Effector memory CD4-positive, alpha-beta T cell (primary cell): ENCODE measurements around the gene LRCOL1.

Experiments
- DNase-seq, 3 donors: peaks; one replicate each; pipeline ENCODE4 v3.0.0-alpha.2; 2020
- H3K27ac ChIP-seq: 2 replicates; pipeline ENCODE4 v1.7.0; 2013; ENCODE audit warnings: mild to moderate bottlenecking, low read length, moderate library complexity; ENCODE audit not compliant: insufficient read depth, poor library complexity, severe bottlenecking
- H3K27me3 ChIP-seq: replicated peaks from 2 replicates; pipeline ENCODE4 v1.7.0; 2013; ENCODE audit warnings: mild to moderate bottlenecking, low read length; ENCODE audit not compliant: insufficient read depth, control insufficient read depth, poor library complexity, severe bottlenecking
- H3K36me3 ChIP-seq: 2 replicates; pipeline ENCODE4 v1.7.0; 2013; ENCODE audit warnings: mild to moderate bottlenecking, low read length, moderate library complexity; ENCODE audit not compliant: control insufficient read depth, insufficient read depth
- H3K4me1 ChIP-seq: 2 replicates; pipeline ENCODE4 v1.7.0; 2013; ENCODE audit warnings: low read length, mild to moderate bottlenecking; ENCODE audit not compliant: control insufficient read depth, insufficient read depth, poor library complexity, severe bottlenecking
- H3K4me3 ChIP-seq: 2 replicates; pipeline ENCODE4 v1.7.0; 2013; ENCODE audit warnings: low read length, low read depth, mild to moderate bottlenecking; ENCODE audit not compliant: insufficient read depth, poor library complexity, severe bottlenecking
- H3K9me3 ChIP-seq: 2 replicates; pipeline ENCODE4 v1.7.0; 2013; ENCODE audit warnings: mild to moderate bottlenecking, low read length, moderate library complexity; ENCODE audit not compliant: control insufficient read depth

Gene LRCOL1

GRCh38 chr12:132592282-132592970, 18.0 kb downstream of the LRCOL1 start:
- Histone ChIP-seq H3K27ac (no peak overlapping the region), H3K36me3 (no peaks in the 10 kb centered on the region), H3K4me1 (peaks cover 2% of the 10 kb centered on the region), H3K4me3 (no peak overlapping the region), H3K9me3 (no peaks in the 10 kb centered on the region), H3K27me3 (no peaks in the 10 kb centered on the region)
- DNase-seq, result no peak

GRCh38 chr12:132591107-132591935, 19.1 kb downstream of the LRCOL1 start:
- no peak for DNase-seq

GRCh38 chr12:132588821-132589669, 21.3 kb downstream of the LRCOL1 start:
- Histone ChIP-seq H3K27me3 (no peaks in the 10 kb centered on the region), H3K9me3 (no peaks in the 10 kb centered on the region), H3K4me1 (no peaks in the 10 kb centered on the region), H3K36me3 (no peaks in the 10 kb centered on the region), H3K4me3 (no peak overlapping the region), H3K27ac (no peak overlapping the region)
- no peak for DNase-seq

More at GRCh38 chr12:132591107-132591935, 19.1 kb downstream of the LRCOL1 start:
- H3K36me3 ChIP-seq, result no peaks in the 10 kb centered on the region
- H3K27ac ChIP-seq, result no peak overlapping the region
- H3K27me3 ChIP-seq, result no peaks in the 10 kb centered on the region
- H3K9me3 ChIP-seq, result no peaks in the 10 kb centered on the region
- H3K4me1 ChIP-seq, result no peaks in the 10 kb centered on the region
- H3K4me3 ChIP-seq, result no peak overlapping the region

GRCh38 chr12:132588319-132588718, 22.1 kb downstream of the LRCOL1 start:
- H3K4me3 ChIP-seq, result no peak overlapping the region
- no peaks in the 10 kb centered on the region for H3K9me3 ChIP-seq
- no peak for DNase-seq
- H3K27ac ChIP-seq, result no peak overlapping the region
- no peaks in the 10 kb centered on the region for H3K36me3 ChIP-seq
- H3K4me1 ChIP-seq, result no peaks in the 10 kb centered on the region
- no peaks in the 10 kb centered on the region for H3K27me3 ChIP-seq

- no peaks in the 10 kb centered on the region for H3K27me3 ChIP-seq
- H3K36me3 ChIP-seq, result no peaks in the 10 kb centered on the region
- H3K9me3 ChIP-seq, result no peaks in the 10 kb centered on the region
- no peak overlapping the region for H3K4me3 ChIP-seq
- no peak for DNase-seq
- H3K4me1 ChIP-seq, result no peaks in the 10 kb centered on the region
- H3K27ac ChIP-seq, result no peak overlapping the region
These were observed 22.6 kb downstream of the LRCOL1 start for GRCh38 chr12:132587781-132588180.

GRCh38 chr12:132586929-132587328, 23.5 kb downstream of the LRCOL1 start:
- DNase-seq, result no peak
- no peaks in the 10 kb centered on the region for H3K4me1 ChIP-seq
- no peak overlapping the region for H3K4me3 ChIP-seq
- no peak overlapping the region for H3K27ac ChIP-seq
- no peaks in the 10 kb centered on the region for H3K9me3 ChIP-seq
- no peaks in the 10 kb centered on the region for H3K27me3 ChIP-seq
- H3K36me3 ChIP-seq, result no peaks in the 10 kb centered on the region

GRCh38 chr12:132585177-132585576, 25.2 kb downstream of the LRCOL1 start:
- Histone ChIP-seq H3K4me1 (no peaks in the 10 kb centered on the region), H3K36me3 (no peaks in the 10 kb centered on the region), H3K4me3 (no peak overlapping the region), H3K27ac (no peak overlapping the region), H3K27me3 (no peaks in the 10 kb centered on the region), H3K9me3 (no peaks in the 10 kb centered on the region)
- no peak for DNase-seq

- Histone ChIP-seq H3K27ac (no peak overlapping the region), H3K27me3 (no peaks in the 10 kb centered on the region), H3K4me3 (no peak overlapping the region), H3K36me3 (no peaks in the 10 kb centered on the region), H3K4me1 (no peaks in the 10 kb centered on the region), H3K9me3 (no peaks in the 10 kb centered on the region)
- DNase-seq, result no peak
These were observed 26.0 kb downstream of the LRCOL1 start for GRCh38 chr12:132584429-132584828.

- Histone ChIP-seq H3K36me3 (no peaks in the 10 kb centered on the region), H3K27ac (no peak overlapping the region), H3K27me3 (no peaks in the 10 kb centered on the region), H3K4me3 (no peak overlapping the region), H3K4me1 (no peaks in the 10 kb centered on the region), H3K9me3 (no peaks in the 10 kb centered on the region)
- no peak for DNase-seq
These were observed 26.6 kb downstream of the LRCOL1 start for GRCh38 chr12:132583736-132584135.

GRCh38 chr12:132583411-132583710, 27.0 kb downstream of the LRCOL1 start:
- no peak overlapping the region for H3K4me3 ChIP-seq
- no peaks in the 10 kb centered on the region for H3K9me3 ChIP-seq

More at GRCh38 chr12:132583411-132583710, 27.0 kb downstream of the LRCOL1 start:
- Histone ChIP-seq H3K4me1 (no peaks in the 10 kb centered on the region), H3K27ac (no peak overlapping the region), H3K27me3 (no peaks in the 10 kb centered on the region), H3K36me3 (peaks cover under 1% of the 10 kb centered on the region)
- no peak for DNase-seq
